Neural progenitor cell (in vitro differentiated cells): ENCODE data around the gene METRN.

Source experiments
- EZH2 ChIP-seq: fragments of 200-600 bp; sonication (generic); IDR thresholded peaks from 2 replicates; pipeline ENCODE4 v1.6.1; 2017; ENCODE audit warnings: antibody characterized with exemption, mild to moderate bottlenecking, moderate library complexity
- TF ChIP-seq, protein P1 (sequence below): fragments of 200-600 bp; sonication (generic); IDR thresholded peaks from 2 replicates; pipeline ENCODE4 v1.5.1; 2017; ENCODE audit warnings: antibody characterized with exemption, mild to moderate bottlenecking

DNA sequence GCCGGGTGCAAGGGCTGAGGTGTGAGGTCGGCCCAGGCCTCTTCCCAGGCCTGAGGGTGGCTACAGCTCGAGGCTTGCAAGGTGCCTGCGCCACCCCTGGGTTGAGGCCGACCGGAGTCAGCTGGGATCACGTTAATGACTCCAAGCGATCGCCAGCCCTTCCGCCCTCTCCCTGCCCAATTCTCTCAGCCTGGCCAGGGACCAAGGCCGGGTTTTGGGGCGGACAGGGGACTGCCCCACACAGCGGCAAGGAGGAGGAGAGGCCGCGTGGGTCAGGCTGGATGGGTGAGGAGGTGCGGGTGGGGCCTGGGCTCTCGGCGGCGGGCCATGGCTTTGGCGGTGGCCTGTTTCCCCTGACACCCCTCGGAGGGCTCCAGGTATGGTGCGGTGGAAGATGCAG lies 21.6 kb upstream of the METRN start:
- TF ChIP-seq, protein P1, sequence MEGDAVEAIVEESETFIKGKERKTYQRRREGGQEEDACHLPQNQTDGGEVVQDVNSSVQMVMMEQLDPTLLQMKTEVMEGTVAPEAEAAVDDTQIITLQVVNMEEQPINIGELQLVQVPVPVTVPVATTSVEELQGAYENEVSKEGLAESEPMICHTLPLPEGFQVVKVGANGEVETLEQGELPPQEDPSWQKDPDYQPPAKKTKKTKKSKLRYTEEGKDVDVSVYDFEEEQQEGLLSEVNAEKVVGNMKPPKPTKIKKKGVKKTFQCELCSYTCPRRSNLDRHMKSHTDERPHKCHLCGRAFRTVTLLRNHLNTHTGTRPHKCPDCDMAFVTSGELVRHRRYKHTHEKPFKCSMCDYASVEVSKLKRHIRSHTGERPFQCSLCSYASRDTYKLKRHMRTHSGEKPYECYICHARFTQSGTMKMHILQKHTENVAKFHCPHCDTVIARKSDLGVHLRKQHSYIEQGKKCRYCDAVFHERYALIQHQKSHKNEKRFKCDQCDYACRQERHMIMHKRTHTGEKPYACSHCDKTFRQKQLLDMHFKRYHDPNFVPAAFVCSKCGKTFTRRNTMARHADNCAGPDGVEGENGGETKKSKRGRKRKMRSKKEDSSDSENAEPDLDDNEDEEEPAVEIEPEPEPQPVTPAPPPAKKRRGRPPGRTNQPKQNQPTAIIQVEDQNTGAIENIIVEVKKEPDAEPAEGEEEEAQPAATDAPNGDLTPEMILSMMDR = no peak
- TF ChIP-seq EZH2 = no peak
